ENCODE measurements around the gene PLXDC2.

GRCh38 chr10:19839090-19839489, 22.9 kb downstream of the PLXDC2 start:
- TF ChIP-seq CTCF (conservative IDR thresholded peaks at IDR 0.05 in 1 of 2, IDR thresholded peaks at IDR 0.05 in 1 of 2; ENCODE audit: low read depth in 1 of 2, low read length in 2 of 2) (no peak), EZH2 (IDR thresholded peaks at IDR 0.05; ENCODE audit: low read length, missing control alignments) (no peak)
